Measurements from ENCODE around the gene GPANK1. TPM values are rescaled to one million over a fixed set of nuclear protein-coding genes. Genes with fewer than 3 reads are reported as not detected.

Gene GPANK1
- polyA plus RNA-seq, 3 donors from 2014 or later: 17.2 to 29.3 (median 22.9) TPM

- no peak overlapping the region for H3K4me3 Mint-ChIP-seq
Measured at GRCh38 chr6:31687860-31688693, 23.3 kb upstream of the GPANK1 start.

DNA sequence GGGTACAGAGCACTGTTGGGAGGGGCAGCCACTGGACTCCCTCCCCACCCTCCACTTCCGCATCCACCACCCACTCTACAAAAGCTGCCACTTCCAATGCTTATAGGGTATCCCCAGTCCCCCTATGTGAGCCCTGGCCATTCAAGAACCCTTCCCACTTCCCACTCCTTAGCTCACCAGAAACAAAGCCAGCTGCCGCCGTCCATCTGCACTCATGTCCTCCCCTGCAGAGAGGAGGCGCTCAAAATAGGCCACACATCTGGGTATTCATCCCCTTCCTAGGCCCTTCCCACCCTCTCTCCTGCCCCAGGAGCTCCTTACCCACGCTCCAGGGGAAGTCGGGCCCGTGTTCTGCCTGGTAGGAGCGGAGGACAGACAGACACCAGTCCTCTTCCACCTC, 22.5 kb upstream of the GPANK1 start:
- DNase-seq: no peak
- H3K4me3 Mint-ChIP-seq: no peak overlapping the region
- H3K9me3 Mint-ChIP-seq: no peaks in the 10 kb centered on the region
- H3K27me3 Mint-ChIP-seq (ENCODE audit: low read depth in 3 of 3): peaks cover 0 to 4% (median 2%) of the 10 kb centered on the region in 3 donors
- H3K36me3 Mint-ChIP-seq: peaks cover 7 to 34% (median 9%) of the 10 kb centered on the region in 3 donors
- peaks cover 0 to 2% of the 10 kb centered on the region in 2 donors for H3K4me1 Mint-ChIP-seq
- peak overlapping the region in 1 of 6 donors; percentile 43 for H3K27ac Mint-ChIP-seq

More at GRCh38 chr6:31687860-31688693, 23.3 kb upstream of the GPANK1 start:
- H3K4me1 Mint-ChIP-seq: peaks cover 0 to 2% of the 10 kb centered on the region in 2 donors
- peak overlapping the region in 2 of 6 donors; percentile 43 to 79 for H3K27ac Mint-ChIP-seq
- no peaks in the 10 kb centered on the region for H3K9me3 Mint-ChIP-seq
- H3K36me3 Mint-ChIP-seq: peaks cover 7 to 36% (median 9%) of the 10 kb centered on the region in 3 donors
- DNase-seq: no peak
- H3K27me3 Mint-ChIP-seq (ENCODE audit: low read depth in 3 of 3): peaks cover 0 to 4% (median 2%) of the 10 kb centered on the region in 3 donors

GRCh38 chr6:31686483-31686882, 21.7 kb upstream of the GPANK1 start:
- H3K36me3 Mint-ChIP-seq: peaks cover 7 to 32% (median 9%) of the 10 kb centered on the region in 3 donors
- peaks cover 0 to 4% (median 2%) of the 10 kb centered on the region in 3 donors for H3K27me3 Mint-ChIP-seq (ENCODE audit: low read depth in 3 of 3)
- H3K4me3 Mint-ChIP-seq: no peak overlapping the region
- H3K4me1 Mint-ChIP-seq: peaks cover 3 to 5% of the 10 kb centered on the region in 2 donors
- peak overlapping the region in 5 of 6 donors; percentile 21 to 92 (median 45) for H3K27ac Mint-ChIP-seq
- no peak for DNase-seq
- H3K9me3 Mint-ChIP-seq: no peaks in the 10 kb centered on the region

- H3K27ac Mint-ChIP-seq: peak overlapping the region in 1 of 6 donors; percentile 69
- no peak overlapping the region for H3K4me3 Mint-ChIP-seq
- DNase-seq: no peak
- H3K36me3 Mint-ChIP-seq: peaks cover 4 to 17% (median 9%) of the 10 kb centered on the region in 3 donors
- peaks cover 0 to 4% (median 4%) of the 10 kb centered on the region in 3 donors for H3K27me3 Mint-ChIP-seq (ENCODE audit: low read depth in 3 of 3)
- peaks cover 21 to 26% of the 10 kb centered on the region in 2 donors for H3K4me1 Mint-ChIP-seq
- no peaks in the 10 kb centered on the region for H3K9me3 Mint-ChIP-seq
Measured at GRCh38 chr6:31683591-31683990, 18.8 kb upstream of the GPANK1 start.

DNA sequence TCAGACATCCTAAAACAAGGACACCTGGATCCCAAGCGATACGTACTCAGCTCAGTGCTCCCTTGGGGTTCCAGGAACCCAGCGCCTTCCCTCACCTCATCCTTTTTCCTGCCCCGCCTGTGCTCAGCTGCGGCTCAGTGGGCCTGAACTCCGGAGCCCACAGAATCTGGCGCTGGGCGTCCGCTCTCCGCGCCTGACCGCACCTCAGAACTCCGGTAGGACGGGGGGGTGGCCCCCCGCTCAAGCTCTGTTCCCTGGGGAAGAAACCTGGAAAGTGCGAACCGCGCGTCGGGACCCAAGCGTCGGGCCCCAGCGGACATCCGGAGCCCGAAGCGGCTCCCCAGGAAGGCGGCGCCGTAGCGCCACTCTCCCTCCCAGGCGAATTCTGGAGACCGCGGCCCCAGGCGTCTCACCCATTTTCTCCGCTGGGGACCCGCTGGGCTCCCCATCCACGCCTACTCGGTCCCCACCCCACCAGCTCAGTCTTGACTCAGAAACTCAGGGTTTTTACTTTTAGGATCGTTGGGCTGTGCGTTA, 16.4 kb upstream of the GPANK1 start:
- H3K4me1 Mint-ChIP-seq: peaks cover 22 to 26% of the 10 kb centered on the region in 2 donors
- H3K4me3 Mint-ChIP-seq: peak overlapping the region; percentile 83 to 99 (median 89)
- H3K27ac Mint-ChIP-seq: peak overlapping the region in 5 of 6 donors; percentile 45 to 97 (median 81)
- H3K9me3 Mint-ChIP-seq: no peaks in the 10 kb centered on the region
- peaks cover 0 to 8% (median 5%) of the 10 kb centered on the region in 3 donors for H3K27me3 Mint-ChIP-seq (ENCODE audit: low read depth in 3 of 3)
- DNase-seq: peak; percentile 30 to 33 (median 30)
- H3K36me3 Mint-ChIP-seq: peaks cover 2 to 9% (median 2%) of the 10 kb centered on the region in 3 donors

DNA sequence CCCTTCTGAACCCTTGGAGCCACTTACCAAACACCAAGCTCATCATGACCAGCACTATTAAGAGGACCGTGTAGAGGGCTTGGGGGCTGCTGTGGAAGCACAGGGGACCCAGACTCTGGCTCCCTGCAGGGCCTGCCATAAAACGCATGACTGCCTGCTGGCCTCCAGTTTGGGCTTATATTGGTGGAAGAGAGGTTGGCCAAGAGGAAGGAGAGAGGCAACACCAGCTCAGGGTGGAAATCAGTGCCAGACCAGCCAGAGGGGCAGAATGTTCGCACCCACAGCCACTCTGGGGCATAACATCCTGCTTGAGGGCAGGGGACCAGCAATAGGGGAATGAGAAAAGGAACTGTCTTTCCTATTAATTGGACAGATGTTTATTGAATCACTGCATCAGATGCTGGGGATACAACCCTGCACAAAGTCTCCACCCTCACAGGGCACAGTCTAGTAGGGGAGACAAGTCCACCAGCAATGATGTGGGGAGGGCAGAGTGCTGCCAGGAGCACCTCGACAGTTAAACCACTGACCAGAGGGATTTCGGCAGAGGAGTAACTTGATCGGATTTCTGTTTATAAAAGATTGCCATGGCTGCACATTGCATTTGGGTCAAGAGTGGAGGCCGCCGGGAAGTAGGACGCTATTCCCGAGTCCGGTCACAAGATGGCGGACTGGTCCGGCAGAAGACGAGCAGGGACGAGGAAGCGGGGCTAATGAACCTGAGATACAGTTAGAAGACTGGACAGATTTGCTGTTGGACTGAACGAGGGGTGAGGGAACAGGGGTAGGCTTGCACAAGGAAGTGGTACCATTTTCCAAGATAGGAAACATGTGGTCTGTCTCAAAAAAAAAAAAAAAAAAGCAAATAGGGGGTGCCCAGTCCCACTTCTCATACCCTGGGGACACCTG, 15.7 kb upstream of the GPANK1 start, which contains the start of gene LY6G5C:
LY6G5C (minus strand) TSS at position 842 of the 909 bp plus-strand sequence; CDS start at position 148, 694 bp downstream.
- peak within 1 kb of the TSS; percentile 83 to 99 (median 89) for H3K4me3 Mint-ChIP-seq
- peak within 1 kb of the TSS; percentile 48 to 97 (median 82) for H3K27ac Mint-ChIP-seq
- H3K9me3 Mint-ChIP-seq: no peaks in the 10 kb centered on the region
- H3K27me3 Mint-ChIP-seq (ENCODE audit: low read depth in 3 of 3): peaks cover 0 to 8% (median 4%) of the 10 kb centered on the region in 3 donors
- peaks cover 22 to 26% of the 10 kb centered on the region in 2 donors for H3K4me1 Mint-ChIP-seq
- H3K36me3 Mint-ChIP-seq: peaks cover 0 to 6% (median 0%) of the 10 kb centered on the region in 3 donors
- peak; percentile 60 to 73 (median 66) for DNase-seq

- H3K4me3 Mint-ChIP-seq: no peak overlapping the region
- no peak for DNase-seq
- H3K36me3 Mint-ChIP-seq: peaks cover 4 to 6% (median 4%) of the 10 kb centered on the region in 3 donors
- peaks cover 20 to 26% of the 10 kb centered on the region in 2 donors for H3K4me1 Mint-ChIP-seq
- peak overlapping the region in 1 of 6 donors; percentile 25 for H3K27ac Mint-ChIP-seq
- H3K27me3 Mint-ChIP-seq (ENCODE audit: low read depth in 3 of 3): peaks cover 0 to 8% (median 2%) of the 10 kb centered on the region in 3 donors
- H3K9me3 Mint-ChIP-seq: no peaks in the 10 kb centered on the region
Measured at GRCh38 chr6:31677955-31678354, 13.2 kb upstream of the GPANK1 start.

DNA sequence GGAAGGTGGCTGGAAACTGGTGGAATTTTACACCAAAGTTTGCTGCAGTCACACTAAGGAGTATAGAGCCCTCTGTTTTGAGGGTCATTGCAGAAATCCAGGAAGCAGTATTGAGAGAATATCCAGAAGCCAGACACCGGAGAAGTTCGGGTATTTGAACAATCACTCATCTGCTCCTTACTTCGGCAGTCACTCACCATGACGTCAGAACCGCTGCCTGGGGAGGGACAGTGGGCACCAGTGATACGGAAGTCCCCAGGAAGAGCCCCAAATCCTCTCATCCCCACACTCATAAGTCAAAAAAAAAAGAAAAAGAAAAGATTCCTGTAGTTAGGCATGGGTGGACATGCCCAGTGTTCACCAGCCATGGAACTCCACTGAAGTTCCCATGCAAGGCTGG, 12.1 kb upstream of the GPANK1 start:
- H3K27me3 Mint-ChIP-seq (ENCODE audit: low read depth in 3 of 3): peaks cover 0 to 8% (median 4%) of the 10 kb centered on the region in 3 donors
- H3K9me3 Mint-ChIP-seq: no peaks in the 10 kb centered on the region
- no peak overlapping the region for H3K27ac Mint-ChIP-seq
- H3K4me3 Mint-ChIP-seq: no peak overlapping the region
- peaks cover 20 to 26% of the 10 kb centered on the region in 2 donors for H3K4me1 Mint-ChIP-seq
- DNase-seq: no peak
- peaks cover 9 to 11% (median 10%) of the 10 kb centered on the region in 3 donors for H3K36me3 Mint-ChIP-seq

DNA sequence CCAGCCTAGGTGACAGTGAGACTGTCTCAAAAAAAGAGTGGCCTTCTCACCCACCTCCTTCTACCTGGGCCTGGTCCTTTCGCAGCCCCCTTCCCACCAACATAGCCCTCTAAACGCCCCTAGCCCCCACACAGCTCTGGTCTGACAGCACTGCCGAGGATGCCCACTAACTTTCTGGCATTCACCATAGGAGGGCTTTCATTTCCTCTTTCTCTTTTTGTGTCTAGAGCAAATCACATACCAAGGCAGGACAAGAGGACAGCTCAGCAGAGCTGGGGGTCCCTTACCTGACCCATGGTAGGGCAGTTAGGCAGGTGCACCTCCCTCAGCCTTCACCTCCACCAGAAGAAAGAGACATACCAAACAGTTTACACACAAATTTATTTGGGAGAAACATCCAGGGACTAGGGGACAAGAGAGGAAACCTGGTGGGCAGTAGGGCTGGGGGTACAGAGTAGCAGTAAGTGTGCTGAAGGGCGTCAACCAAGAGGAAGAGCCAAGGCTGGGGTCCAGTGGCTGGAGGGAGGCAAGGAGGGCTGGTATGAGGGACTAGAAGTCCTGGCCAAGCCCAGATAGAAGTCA, 11.6 kb upstream of the GPANK1 start:
- no peak overlapping the region for H3K4me3 Mint-ChIP-seq
- H3K4me1 Mint-ChIP-seq: peaks cover 16 to 22% of the 10 kb centered on the region in 2 donors
- peak overlapping the region in 1 of 6 donors; percentile 61 for H3K27ac Mint-ChIP-seq
- no peak for DNase-seq
- H3K9me3 Mint-ChIP-seq: no peaks in the 10 kb centered on the region
- peaks cover 0 to 8% (median 4%) of the 10 kb centered on the region in 3 donors for H3K27me3 Mint-ChIP-seq (ENCODE audit: low read depth in 3 of 3)
- H3K36me3 Mint-ChIP-seq: peaks cover 9 to 11% (median 10%) of the 10 kb centered on the region in 3 donors

- Mint-ChIP-seq H3K27ac (peak within 1 kb of the TSS in 1 of 6 donors; percentile 23), H3K36me3 (peaks cover 11 to 47% (median 17%) of the 10 kb centered on the region in 3 donors), H3K9me3 (no peaks in the 10 kb centered on the region), H3K4me1 (peaks cover 28 to 34% of the 10 kb centered on the region in 2 donors), H3K4me3 (no peak within 1 kb of the TSS), H3K27me3 (ENCODE audit: low read depth in 3 of 3) (peaks cover 9 to 14% (median 11%) of the 10 kb centered on the region in 3 donors)
- no peak for DNase-seq
Measured at GRCh38 chr6:31669676-31670075, 4.9 kb upstream of the GPANK1 start, which contains the start of gene LY6G5B. Gene LY6G5B (plus strand): TSS chr6:31669976. CDS start chr6:31670951, 975 bp downstream.

GRCh38 chr6:31666337-31666965, 1.7 kb upstream of the GPANK1 start:
- Mint-ChIP-seq H3K4me1 (peaks cover 50 to 54% of the 10 kb centered on the region in 2 donors), H3K9me3 (no peaks in the 10 kb centered on the region), H3K27me3 (ENCODE audit: low read depth in 3 of 3) (peaks cover 12 to 16% (median 13%) of the 10 kb centered on the region in 3 donors), H3K4me3 (peak overlapping the region; percentile 88 to 100 (median 97)), H3K36me3 (peaks cover 4 to 45% (median 15%) of the 10 kb centered on the region in 3 donors), H3K27ac (peak overlapping the region; percentile 95 to 99 (median 99))
- no peak for DNase-seq
